Prostate gland (tissue), 2 donors: ENCODE data around the gene ANGPT4. TPM values are rescaled to one million over a fixed set of nuclear protein-coding genes. Genes with fewer than 3 reads are reported as not detected.

Source experiments
- DNase-seq: peaks from one replicate; pipeline ENCODE4 v3.0.0-alpha.2; 2019; ENCODE audit warnings: low spot score
- H3K27ac ChIP-seq, 2 donors: fragments of 200-600 bp; sonication (generic); 2 replicates each; pipeline ENCODE4 v1.5.1; 2017 to 2019
- H3K27me3 ChIP-seq: fragments of 200-600 bp; sonication (generic); replicated peaks from 2 replicates; pipeline ENCODE4 v1.5.1; 2019; ENCODE audit not compliant: insufficient read depth
- H3K36me3 ChIP-seq, 2 donors: fragments of 200-600 bp; sonication (generic); 1 replicate in 1 of 2; 2 replicates in 1 of 2; pipeline versions ENCODE4 v1.5.1 to v1.8.1; 2017 to 2019
- H3K4me1 ChIP-seq: fragments of 200-600 bp; sonication (generic); replicated peaks from 2 replicates; pipeline ENCODE4 v1.5.1; 2019
- H3K4me3 ChIP-seq, 2 donors: fragments of 200-600 bp; sonication (generic); 2 replicates each; pipeline ENCODE4 v1.5.1; 2017 to 2019
- H3K9me3 ChIP-seq: fragments of 200-600 bp; sonication (generic); 2 replicates; pipeline ENCODE4 v1.5.1; 2017
- CTCF ChIP-seq, 4 experiments: fragments of 200-600 bp in 2 of 4; fragments of 450-650 bp in 2 of 4; sonication (generic) in 2 of 4; IDR thresholded peaks; 1 replicate in 3 of 4; 2 replicates in 1 of 4; pipeline ENCODE4 v1.5.1; 2016 to 2019; ENCODE audit warnings: antibody characterized with exemption in 4 of 4, mild to moderate bottlenecking in 2 of 4, moderate library complexity in 2 of 4
- POLR2A ChIP-seq: fragments of 450-650 bp; IDR thresholded peaks from one replicate; pipeline ENCODE4 v1.6.1; 2016; ENCODE audit warnings: antibody characterized with exemption, mild to moderate bottlenecking
- POLR2AphosphoS5 ChIP-seq: sonication (generic); formaldehyde crosslinking; IDR thresholded peaks from one replicate; pipeline ENCODE4 v1.6.1; 2017; ENCODE audit warnings: antibody characterized with exemption
- whole genome bisulfite sequencing: methylation state at CpG from one replicate; pipeline ENCODE4 v1.1.5; 2018; 5-methylcytosine and 5-hydroxymethylcytosine counted together
- intact Hi-C: fragments of 100-400 bp; cut with DNase I; formaldehyde crosslinking; loops from one replicate; pipeline ENCODE4 v1.14.2; 2022
- total RNA-seq, 2 donors: library from RNA; depleted of rRNA; stranded (reverse); fragments of >200 nt; gene quantifications; one replicate each; pipeline ENCODE4 v1.1.0, GENCODE V29; 2016

The ANGPT4 gene
- total RNA-seq, 2 donors from 2014 or later: 0.27 to 1.2 TPM

GRCh38 chr20:933029-933428 is 16.9 kb upstream of the ANGPT4 start:
- intact Hi-C loops: no loop called here
- Histone ChIP-seq H3K4me3 (no peak overlapping the region), H3K27me3 (no peaks in the 10 kb centered on the region), H3K9me3 (no peaks in the 10 kb centered on the region), H3K27ac (no peak overlapping the region), H3K4me1 (no peaks in the 10 kb centered on the region), H3K36me3 (no peaks in the 10 kb centered on the region)
- no peak for TF ChIP-seq CTCF (IDR thresholded peaks at IDR 0.05)
- no peak for TF ChIP-seq POLR2A
- no peak for TF ChIP-seq POLR2AphosphoS5
- no peak for DNase-seq
- WGBS: 61% methylated on average over 2 of the region's 2 CpGs

- H3K4me3 ChIP-seq: no peak overlapping the region
- DNase-seq: no peak
- no peak overlapping the region for H3K27ac ChIP-seq
- intact Hi-C loops: no loop called here
- no peaks in the 10 kb centered on the region for H3K27me3 ChIP-seq
- TF ChIP-seq CTCF (IDR thresholded peaks at IDR 0.05) (no peak), POLR2AphosphoS5 (no peak), POLR2A (no peak)
- no peaks in the 10 kb centered on the region for H3K36me3 ChIP-seq
- 38% methylated on average over 1 of the region's 1 CpG for WGBS
- H3K9me3 ChIP-seq: no peaks in the 10 kb centered on the region
- H3K4me1 ChIP-seq: no peaks in the 10 kb centered on the region
Measured at GRCh38 chr20:931401-931800, 15.3 kb upstream of the ANGPT4 start.

- WGBS: 72% methylated on average over 6 of the region's 6 CpGs
- Histone ChIP-seq H3K27me3 (no peaks in the 10 kb centered on the region), H3K4me1 (no peaks in the 10 kb centered on the region), H3K4me3 (no peak overlapping the region), H3K9me3 (no peaks in the 10 kb centered on the region), H3K36me3 (no peaks in the 10 kb centered on the region), H3K27ac (no peak overlapping the region)
- DNase-seq: no peak
- no peak for TF ChIP-seq POLR2A
- intact Hi-C loops: no loop called here
Measured at GRCh38 chr20:926670-927069, 10.5 kb upstream of the ANGPT4 start.

GRCh38 chr20:925516-925915 is 9.4 kb upstream of the ANGPT4 start:
- intact Hi-C loops: no loop called here
- no peak for DNase-seq

GRCh38 chr20:924639-925038 is 8.5 kb upstream of the ANGPT4 start:
- no peak for DNase-seq
- no peaks in the 10 kb centered on the region for H3K9me3 ChIP-seq
- TF ChIP-seq POLR2A (no peak), POLR2AphosphoS5 (no peak), CTCF (IDR thresholded peaks at IDR 0.05) (no peak)
- no peaks in the 10 kb centered on the region for H3K4me1 ChIP-seq
- H3K36me3 ChIP-seq: no peaks in the 10 kb centered on the region
- H3K27me3 ChIP-seq: no peaks in the 10 kb centered on the region
- intact Hi-C loops: no loop called here
- H3K27ac ChIP-seq: no peak overlapping the region
- no peak overlapping the region for H3K4me3 ChIP-seq

More at GRCh38 chr20:925516-925915, 9.4 kb upstream of the ANGPT4 start:
- no peaks in the 10 kb centered on the region for H3K36me3 ChIP-seq
- H3K27ac ChIP-seq: no peak overlapping the region
- H3K9me3 ChIP-seq: no peaks in the 10 kb centered on the region
- WGBS: 91% methylated on average over 9 of the region's 9 CpGs
- H3K4me3 ChIP-seq: no peak overlapping the region
- no peaks in the 10 kb centered on the region for H3K27me3 ChIP-seq
- H3K4me1 ChIP-seq: no peaks in the 10 kb centered on the region
- TF ChIP-seq POLR2AphosphoS5 (no peak), CTCF (IDR thresholded peaks at IDR 0.05) (no peak), POLR2A (no peak)
